ENCODE measurements around the gene NR6A1.

DNA sequence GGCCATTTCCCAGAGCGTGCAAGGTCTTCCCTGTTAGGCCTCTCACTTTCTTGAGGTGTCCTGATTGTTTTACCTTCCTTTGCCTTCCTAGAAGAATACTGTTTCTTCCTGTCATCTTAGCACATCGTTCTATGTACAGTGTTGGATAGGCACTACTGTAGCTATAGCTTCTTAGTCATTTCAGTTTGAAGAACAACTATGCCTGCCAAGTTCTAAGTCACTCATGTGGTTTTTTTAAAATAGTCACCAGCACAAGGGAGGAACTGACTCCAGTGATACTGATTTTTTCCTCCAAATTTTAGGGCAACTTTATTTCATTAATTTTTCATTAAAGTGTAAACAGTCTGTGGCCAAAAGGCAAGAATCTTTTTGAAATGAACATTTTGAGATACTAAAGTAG, 141.5 kb downstream of the NR6A1 start:
- no peak for TF ChIP-seq EZH2 (IDR thresholded peaks at IDR 0.05; ENCODE audit: low read length, unreplicated experiment)
- TF ChIP-seq, protein P1, sequence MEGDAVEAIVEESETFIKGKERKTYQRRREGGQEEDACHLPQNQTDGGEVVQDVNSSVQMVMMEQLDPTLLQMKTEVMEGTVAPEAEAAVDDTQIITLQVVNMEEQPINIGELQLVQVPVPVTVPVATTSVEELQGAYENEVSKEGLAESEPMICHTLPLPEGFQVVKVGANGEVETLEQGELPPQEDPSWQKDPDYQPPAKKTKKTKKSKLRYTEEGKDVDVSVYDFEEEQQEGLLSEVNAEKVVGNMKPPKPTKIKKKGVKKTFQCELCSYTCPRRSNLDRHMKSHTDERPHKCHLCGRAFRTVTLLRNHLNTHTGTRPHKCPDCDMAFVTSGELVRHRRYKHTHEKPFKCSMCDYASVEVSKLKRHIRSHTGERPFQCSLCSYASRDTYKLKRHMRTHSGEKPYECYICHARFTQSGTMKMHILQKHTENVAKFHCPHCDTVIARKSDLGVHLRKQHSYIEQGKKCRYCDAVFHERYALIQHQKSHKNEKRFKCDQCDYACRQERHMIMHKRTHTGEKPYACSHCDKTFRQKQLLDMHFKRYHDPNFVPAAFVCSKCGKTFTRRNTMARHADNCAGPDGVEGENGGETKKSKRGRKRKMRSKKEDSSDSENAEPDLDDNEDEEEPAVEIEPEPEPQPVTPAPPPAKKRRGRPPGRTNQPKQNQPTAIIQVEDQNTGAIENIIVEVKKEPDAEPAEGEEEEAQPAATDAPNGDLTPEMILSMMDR (conservative IDR thresholded peaks at IDR 0.05; ENCODE audit: low read depth, low read length), result no peak
- no peak for TF ChIP-seq EZH2phosphoT487 (IDR thresholded peaks at IDR 0.05; ENCODE audit: borderline replicate concordance, low read length)
